Keratinocyte (primary cell): Measurements from ENCODE around the gene PSRC1.

Experiments
- CTCF ChIP-seq, 3 experiments: IDR thresholded peaks in 1 of 3; conservative IDR thresholded peaks in 1 of 3; optimal IDR thresholded peaks in 1 of 3; 2 replicates in 2 of 3; 3 replicates in 1 of 3; pipeline versions ENCODE3 to v1.5.1; 2011; ENCODE audit warnings: low read length in 3 of 3, mild to moderate bottlenecking in 3 of 3, moderate library complexity in 2 of 3, control low read depth in 1 of 3, inconsistent platforms in 1 of 3; ENCODE audit not compliant: insufficient read depth in 2 of 3; ENCODE audit errors: extremely low read depth in 1 of 3
- EZH2 ChIP-seq: IDR thresholded peaks from one replicate; pipeline ENCODE4 v1.6.1; 2012; ENCODE audit warnings: inconsistent platforms, mild to moderate bottlenecking, low read length, moderate library complexity

DNA sequence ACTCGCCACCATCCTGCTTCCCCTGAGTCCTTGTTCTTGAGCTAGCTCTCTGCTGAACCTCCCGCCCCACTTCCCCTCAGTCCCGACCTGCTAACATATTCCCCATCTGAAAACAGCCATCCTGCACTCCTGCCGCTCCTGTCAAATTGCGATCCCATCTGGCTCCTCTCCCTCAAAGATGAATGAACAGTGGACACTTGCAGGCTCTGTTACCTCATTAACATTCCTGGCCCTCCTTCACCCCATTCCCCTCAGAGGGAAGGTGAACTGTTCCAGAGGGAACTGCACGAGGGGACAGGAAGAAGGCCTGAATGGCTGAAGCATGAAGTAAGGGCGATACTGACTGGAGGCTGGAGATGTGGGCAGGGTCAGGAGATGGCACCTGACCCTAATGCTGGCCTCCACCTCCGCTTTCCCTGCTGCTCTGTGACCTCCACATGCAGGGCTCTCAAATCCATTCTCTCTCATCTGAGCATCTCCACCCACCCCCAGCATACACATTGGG, 41.1 kb downstream of the PSRC1 start:
- TF ChIP-seq CTCF (optimal IDR thresholded peaks at IDR 0.05 in 1 of 3, IDR thresholded peaks at IDR 0.05 in 1 of 3, conservative IDR thresholded peaks at IDR 0.05 in 1 of 3; ENCODE audit: extremely low read depth in 1 of 3, insufficient read depth in 2 of 3, low read length in 3 of 3) (no peak), EZH2 (no peak)
